GM19035 (cell line): ENCODE results near the gene CDT1.

ENCODE experiments used
- ATAC-seq: cut with Tn5 transposase; IDR thresholded peaks from one replicate; pipeline ENCODE4 v1.9.1; 2021; ENCODE audit not compliant: unreplicated experiment

Gene CDT1

GRCh38 chr16:88854306-88855111 is 50.9 kb downstream of the CDT1 start:
- no peak for ATAC-seq

DNA sequence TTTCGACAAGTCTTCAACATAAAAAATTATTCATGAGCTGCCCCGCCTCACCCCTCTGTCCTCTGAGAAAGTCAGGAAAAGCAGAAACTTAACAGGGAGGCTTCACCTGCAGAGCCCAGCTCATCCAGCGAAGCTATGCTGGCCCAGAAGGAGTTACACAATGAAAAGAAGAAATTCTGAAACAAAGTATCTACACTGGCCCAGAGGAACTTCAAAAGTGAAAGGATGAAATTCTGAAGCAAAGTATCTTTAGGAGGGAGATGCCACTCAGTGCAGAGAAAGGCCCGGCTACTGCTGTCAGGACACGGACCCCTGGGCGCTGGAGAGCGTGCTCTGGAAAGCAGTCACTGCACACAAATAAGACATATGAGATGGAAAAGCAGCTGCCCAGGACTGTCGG is 51.6 kb downstream of the CDT1 start:
- ATAC-seq: no peak

GRCh38 chr16:88855736-88856121 is 52.1 kb downstream of the CDT1 start:
- no peak for ATAC-seq

DNA sequence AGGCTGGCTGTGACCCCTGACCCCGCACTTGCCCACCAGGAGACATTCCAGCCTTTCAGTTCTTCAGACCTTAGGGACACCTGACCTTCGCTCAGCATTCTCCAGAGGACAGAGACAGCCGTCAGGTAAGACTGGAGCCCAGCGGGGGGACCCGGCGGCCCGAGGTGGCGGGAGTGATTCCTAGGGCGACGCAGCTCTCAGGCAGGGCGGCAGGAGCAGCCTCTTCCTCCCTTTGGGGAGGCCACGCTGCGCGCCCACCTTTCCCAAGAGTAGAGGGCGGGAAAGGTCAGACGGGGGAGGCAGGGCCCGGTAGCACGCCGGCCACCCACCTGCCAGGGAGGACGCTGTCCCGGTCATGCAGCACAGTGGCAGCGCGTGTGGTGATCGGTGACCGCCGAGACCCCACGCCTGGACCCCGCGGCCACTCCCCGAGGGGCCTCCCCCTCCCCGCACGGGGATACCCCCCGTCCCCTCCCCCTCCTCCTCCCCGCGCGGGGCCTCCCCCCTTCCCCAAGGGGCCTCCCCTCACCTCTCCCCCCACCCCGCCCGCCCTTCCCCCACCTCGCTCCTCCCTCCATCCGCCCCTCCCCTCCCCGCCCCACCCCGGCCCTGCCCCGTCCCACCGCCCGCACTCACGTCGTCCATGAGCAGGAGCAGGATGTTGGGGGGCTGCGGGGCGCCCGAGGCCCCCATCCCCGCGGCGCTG is 52.7 kb downstream of the CDT1 start:
- no peak for ATAC-seq

- ATAC-seq: peak; percentile 86
These were observed 53.5 kb downstream of the CDT1 start, which contains the start of the genes GALNS and TRAPPC2L for GRCh38 chr16:88856828-88857727. GALNS (minus strand) TSS chr16:88856947; CDS start chr16:88856877, 70 bp downstream. TRAPPC2L (plus strand) TSS chr16:88857127; CDS start chr16:88857151, 24 bp downstream.

- ATAC-seq: peak; percentile 40
These were observed 54.2 kb downstream of the CDT1 start for GRCh38 chr16:88857728-88858339.
